Kidney glomerular epithelial cell (primary cell): ENCODE data around the gene SPATA9.

ENCODE experiments used
- DNase-seq: peaks from one replicate; lab custom pipeline; 2025; lab: John Stamatoyannopoulos, UW

Gene SPATA9

GRCh38 chr5:95619096-95619495 is 63.7 kb downstream of the SPATA9 start:
- no peak for DNase-seq

GRCh38 chr5:95617057-95617456 is 65.7 kb downstream of the SPATA9 start:
- DNase-seq = no peak

GRCh38 chr5:95615164-95615467 is 67.7 kb downstream of the SPATA9 start:
- no peak for DNase-seq

- no peak for DNase-seq
These were observed 69.3 kb downstream of the SPATA9 start for GRCh38 chr5:95613514-95613913.

- DNase-seq = no peak
These were observed 71.4 kb downstream of the SPATA9 start for GRCh38 chr5:95611396-95611795.

GRCh38 chr5:95610546-95610945 is 72.2 kb downstream of the SPATA9 start:
- DNase-seq = no peak

GRCh38 chr5:95609711-95610110 is 73.1 kb downstream of the SPATA9 start:
- DNase-seq = no peak
